CD4-positive, alpha-beta T cell (primary cell): ENCODE measurements around the gene RYR3. TPM values are rescaled to one million over a fixed set of nuclear protein-coding genes. Genes with fewer than 3 reads are reported as not detected.

Source experiments
- ATAC-seq: fragments of 200-7000 bp; cut with Tn5 transposase; one replicate; pipeline ENCODE4 v1.10.0; 2022; ENCODE audit warnings: mild to moderate bottlenecking; ENCODE audit not compliant: poor library complexity
- CTCF ChIA-PET: fragments of 350-600 bp; sonication (Branson Sonifier 250); formaldehyde crosslinking; loops from one replicate; lab custom pipeline; 2021; ENCODE audit warnings: antibody characterized with exemption, inconsistent platforms; lab: Charles Lee
- POLR2A ChIA-PET: fragments of 350-600 bp; sonication (Branson Sonifier 250); formaldehyde crosslinking; loops from one replicate; lab custom pipeline; 2021; ENCODE audit warnings: antibody characterized with exemption, inconsistent platforms; lab: Charles Lee
- DNase-seq, 14 experiments: peaks; one replicate each; pipeline ENCODE4 v3.0.0-alpha.2; 2013 to 2020; ENCODE audit warnings: mixed read lengths in 2 of 14
- H3K27ac ChIP-seq, 2 donors: one replicate each; pipeline versions ENCODE4 v1.5.1 to v1.7.0; 2013; ENCODE audit warnings: low read length in 2 of 2, low read depth in 1 of 2, mild to moderate bottlenecking in 1 of 2
- H3K27me3 ChIP-seq, 2 experiments: 1 replicate in 1 of 2; 2 replicates in 1 of 2; pipeline versions ENCODE4 v1.6.1 to v1.7.0; 2013; ENCODE audit warnings: low read length in 2 of 2, control low read depth in 1 of 2, mild to moderate bottlenecking in 1 of 2, moderate library complexity in 1 of 2; ENCODE audit not compliant: insufficient read depth in 2 of 2, control insufficient read depth in 1 of 2
- H3K36me3 ChIP-seq: one replicate; pipeline ENCODE4 v1.6.1; 2013; ENCODE audit warnings: low read length, control low read depth; ENCODE audit not compliant: insufficient read depth
- H3K4me1 ChIP-seq: one replicate; pipeline ENCODE4 v1.6.1; 2013; ENCODE audit warnings: low read length, control low read depth; ENCODE audit not compliant: insufficient read depth
- H3K4me3 ChIP-seq: one replicate; pipeline ENCODE4 v1.5.1; 2013; ENCODE audit warnings: mild to moderate bottlenecking, low read length, moderate library complexity
- H3K9me3 ChIP-seq, 2 experiments: 1 replicate in 1 of 2; 2 replicates in 1 of 2; pipeline versions ENCODE4 v1.6.1 to v1.7.0; 2013; ENCODE audit warnings: low read length in 2 of 2, mild to moderate bottlenecking in 2 of 2, control low read depth in 1 of 2, moderate library complexity in 1 of 2; ENCODE audit not compliant: control insufficient read depth in 1 of 2, insufficient read depth in 1 of 2
- H3K27ac Mint-ChIP-seq: one replicate; pipeline ENCODE4 v1.8.0; 2020; ENCODE audit warnings: mixed read lengths
- H3K27me3 Mint-ChIP-seq: one replicate; pipeline ENCODE4 v1.8.0; 2021; ENCODE audit warnings: mixed read lengths
- H3K36me3 Mint-ChIP-seq: one replicate; pipeline ENCODE4 v1.8.0; 2021; ENCODE audit warnings: low read depth, mixed read lengths
- H3K4me1 Mint-ChIP-seq: one replicate; pipeline ENCODE4 v1.8.0; 2021; ENCODE audit warnings: low read depth, mixed read lengths
- H3K4me3 Mint-ChIP-seq: one replicate; pipeline ENCODE4 v1.8.0; 2020; ENCODE audit warnings: mild to moderate bottlenecking, mixed read lengths
- H3K9me3 Mint-ChIP-seq: one replicate; pipeline ENCODE4 v1.8.0; 2020; ENCODE audit warnings: mixed read lengths
- intact Hi-C, 2 experiments: fragments of 100-400 bp; cut with DNase I in 1 of 2; cut with micrococcal nuclease in 1 of 2; formaldehyde crosslinking; loops; one replicate each; pipeline versions ENCODE4 v1.15.1 to v1.9.0; 2023 to 2025; cut with DNase I, micrococcal nuclease
- total RNA-seq, 174 experiments: library from RNA in 2 of 174; stranded (reverse) in 2 of 174; gene quantifications; one replicate each; pipeline ENCODE4 v1.2.3 and lab custom pipeline; 2021 to 2026
- TF ChIP-seq, protein P1 (sequence below): fragments of 200-600 bp; IDR thresholded peaks from one replicate; pipeline ENCODE4 v1.8.0; 2022; ENCODE audit warnings: antibody characterized with exemption, mild to moderate bottlenecking

The RYR3 gene
- total RNA-seq, 2 experiments from 2014 or later, result not detected

GRCh38 chr15:33328106-33328505 lies 17.3 kb downstream of the RYR3 start:
- Mint-ChIP-seq H3K27me3 (peaks cover 54% of the 10 kb centered on the region), H3K36me3 (no peaks in the 10 kb centered on the region), H3K9me3 (no peaks in the 10 kb centered on the region), H3K27ac (no peak overlapping the region), H3K4me1 (no peaks in the 10 kb centered on the region), H3K4me3 (no peak overlapping the region)
- H3K4me3 ChIP-seq, result no peak overlapping the region
- TF ChIP-seq, protein P1, sequence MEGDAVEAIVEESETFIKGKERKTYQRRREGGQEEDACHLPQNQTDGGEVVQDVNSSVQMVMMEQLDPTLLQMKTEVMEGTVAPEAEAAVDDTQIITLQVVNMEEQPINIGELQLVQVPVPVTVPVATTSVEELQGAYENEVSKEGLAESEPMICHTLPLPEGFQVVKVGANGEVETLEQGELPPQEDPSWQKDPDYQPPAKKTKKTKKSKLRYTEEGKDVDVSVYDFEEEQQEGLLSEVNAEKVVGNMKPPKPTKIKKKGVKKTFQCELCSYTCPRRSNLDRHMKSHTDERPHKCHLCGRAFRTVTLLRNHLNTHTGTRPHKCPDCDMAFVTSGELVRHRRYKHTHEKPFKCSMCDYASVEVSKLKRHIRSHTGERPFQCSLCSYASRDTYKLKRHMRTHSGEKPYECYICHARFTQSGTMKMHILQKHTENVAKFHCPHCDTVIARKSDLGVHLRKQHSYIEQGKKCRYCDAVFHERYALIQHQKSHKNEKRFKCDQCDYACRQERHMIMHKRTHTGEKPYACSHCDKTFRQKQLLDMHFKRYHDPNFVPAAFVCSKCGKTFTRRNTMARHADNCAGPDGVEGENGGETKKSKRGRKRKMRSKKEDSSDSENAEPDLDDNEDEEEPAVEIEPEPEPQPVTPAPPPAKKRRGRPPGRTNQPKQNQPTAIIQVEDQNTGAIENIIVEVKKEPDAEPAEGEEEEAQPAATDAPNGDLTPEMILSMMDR, result no peak
- CTCF ChIA-PET, result no interaction called here
- no peak for DNase-seq
- H3K4me1 ChIP-seq, result no peaks in the 10 kb centered on the region
- no peak for ATAC-seq
- no peaks in the 10 kb centered on the region for H3K36me3 ChIP-seq
- no peak overlapping the region for H3K27ac ChIP-seq
- POLR2A ChIA-PET, result no interaction called here
- intact Hi-C loops, result no loop called here
- no peaks in the 10 kb centered on the region for H3K27me3 ChIP-seq
- H3K9me3 ChIP-seq, result no peaks in the 10 kb centered on the region

DNA sequence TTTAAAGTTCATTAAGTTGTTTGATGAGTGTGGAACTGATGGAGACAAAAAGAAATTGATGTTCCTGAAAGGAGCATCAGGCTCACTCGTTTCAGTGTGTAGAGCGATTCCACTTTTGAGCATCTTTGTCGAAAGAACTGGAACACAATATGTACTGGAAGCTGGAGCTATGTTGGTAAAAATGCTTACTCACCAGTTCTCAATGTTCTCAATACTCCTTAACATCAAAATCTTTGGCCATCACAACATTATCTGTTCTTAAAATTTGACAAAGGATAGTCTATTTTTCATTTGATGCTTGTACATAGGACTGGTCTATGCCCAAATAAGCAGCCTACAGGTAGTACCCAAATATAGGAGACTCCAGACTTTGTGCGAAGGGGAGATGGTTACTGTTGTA lies 18.7 kb downstream of the RYR3 start:
- peaks cover 68% of the 10 kb centered on the region for H3K27me3 Mint-ChIP-seq
- no peaks in the 10 kb centered on the region for H3K9me3 ChIP-seq
- no peaks in the 10 kb centered on the region for H3K27me3 ChIP-seq
- ChIA-PET POLR2A (no interaction called here), CTCF (no interaction called here)
- TF ChIP-seq, protein P1, result no peak
- no peak for ATAC-seq
- no peak overlapping the region for H3K27ac Mint-ChIP-seq
- H3K4me3 Mint-ChIP-seq, result no peak overlapping the region
- no peaks in the 10 kb centered on the region for H3K4me1 Mint-ChIP-seq
- H3K27ac ChIP-seq, result no peak overlapping the region
- no peak overlapping the region for H3K4me3 ChIP-seq
- DNase-seq, result no peak
- intact Hi-C loops, result no loop called here
- H3K36me3 Mint-ChIP-seq, result no peaks in the 10 kb centered on the region
- no peaks in the 10 kb centered on the region for H3K36me3 ChIP-seq
- H3K9me3 Mint-ChIP-seq, result no peaks in the 10 kb centered on the region
- H3K4me1 ChIP-seq, result no peaks in the 10 kb centered on the region

GRCh38 chr15:33330931-33331330 lies 20.2 kb downstream of the RYR3 start:
- Mint-ChIP-seq H3K9me3 (no peaks in the 10 kb centered on the region), H3K27ac (no peak overlapping the region), H3K36me3 (no peaks in the 10 kb centered on the region), H3K4me1 (no peaks in the 10 kb centered on the region), H3K4me3 (no peak overlapping the region), H3K27me3 (peaks cover 70% of the 10 kb centered on the region)
- Histone ChIP-seq H3K4me3 (no peak overlapping the region), H3K9me3 (no peaks in the 10 kb centered on the region), H3K27me3 (no peaks in the 10 kb centered on the region), H3K36me3 (no peaks in the 10 kb centered on the region), H3K27ac (no peak overlapping the region), H3K4me1 (no peaks in the 10 kb centered on the region)
- TF ChIP-seq, protein P1, result no peak
- ChIA-PET POLR2A (no interaction called here), CTCF (no interaction called here)
- intact Hi-C loops, result no loop called here
- no peak for DNase-seq
- no peak for ATAC-seq
